H9 (cell line): Measurements from ENCODE around the gene ARID3C. TPM values are rescaled to one million over a fixed set of nuclear protein-coding genes. Genes with fewer than 3 reads are reported as not detected.

ENCODE experiments used
- DNase-seq: peaks from one replicate; pipeline ENCODE4 v3.0.0-alpha.2; 2017
- H2AFZ ChIP-seq: one replicate; pipeline ENCODE4 v1.6.1; 2013; ENCODE audit warnings: mild to moderate bottlenecking, low read length, control low read depth, moderate library complexity
- H2AK5ac ChIP-seq: 2 replicates; pipeline ENCODE4 v1.6.1; 2013; ENCODE audit warnings: low read length, control low read depth, mixed read lengths; ENCODE audit not compliant: insufficient read length
- H2BK120ac ChIP-seq: one replicate; pipeline ENCODE4 v1.6.1; 2013; ENCODE audit warnings: low read depth, mild to moderate bottlenecking, low read length, control low read depth, inconsistent platforms; ENCODE audit not compliant: poor library complexity, severe bottlenecking
- H2BK12ac ChIP-seq: 2 replicates; pipeline ENCODE4 v1.6.1; 2013; ENCODE audit warnings: low read length, control low read depth, mixed read lengths, low read depth; ENCODE audit not compliant: insufficient read length
- H2BK15ac ChIP-seq: 2 replicates; pipeline ENCODE4 v1.6.1; 2013; ENCODE audit warnings: low read depth, low read length, control low read depth
- H2BK20ac ChIP-seq: one replicate; pipeline ENCODE4 v1.6.1; 2013; ENCODE audit warnings: low read depth, mild to moderate bottlenecking, low read length, control low read depth, inconsistent platforms; ENCODE audit not compliant: poor library complexity, severe bottlenecking
- H2BK5ac ChIP-seq: 2 replicates; pipeline ENCODE4 v1.6.1; 2013; ENCODE audit warnings: low read length, control low read depth, mixed read lengths; ENCODE audit not compliant: insufficient read length
- H3K14ac ChIP-seq: 2 replicates; pipeline ENCODE4 v1.6.1; 2013; ENCODE audit warnings: low read length, control low read depth; ENCODE audit not compliant: insufficient read depth
- H3K18ac ChIP-seq: 2 replicates; pipeline ENCODE4 v1.6.1; 2013; ENCODE audit warnings: low read depth, mild to moderate bottlenecking, mixed read lengths, low read length, control low read depth; ENCODE audit not compliant: insufficient read length
- H3K23ac ChIP-seq: 2 replicates; pipeline ENCODE4 v1.6.1; 2013; ENCODE audit warnings: low read length, control low read depth, mixed read lengths, low read depth; ENCODE audit not compliant: insufficient read length
- H3K23me2 ChIP-seq: 2 replicates; pipeline ENCODE4 v1.6.1; 2013; ENCODE audit warnings: low read depth, mild to moderate bottlenecking, mixed read lengths, low read length, control low read depth; ENCODE audit not compliant: insufficient read length, poor library complexity, severe bottlenecking
- H3K27ac ChIP-seq: 2 replicates; pipeline ENCODE4 v1.5.1; 2013; ENCODE audit warnings: low read length, control low read depth, mixed read lengths, low read depth; ENCODE audit not compliant: insufficient read length
- H3K27me3 ChIP-seq: 2 replicates; pipeline ENCODE4 v1.6.1; 2013; ENCODE audit warnings: low read length, control low read depth, inconsistent platforms; ENCODE audit not compliant: insufficient read depth
- H3K4ac ChIP-seq: 2 replicates; pipeline ENCODE4 v1.6.1; 2013; ENCODE audit warnings: low read depth, mild to moderate bottlenecking, control low read depth, inconsistent platforms, low read length, moderate library complexity
- H3K4me1 ChIP-seq: 2 replicates; pipeline ENCODE4 v1.6.1; 2013; ENCODE audit warnings: low read length, control low read depth, inconsistent platforms; ENCODE audit not compliant: insufficient read depth
- H3K4me2 ChIP-seq: 2 replicates; pipeline ENCODE4 v1.6.1; 2013; ENCODE audit warnings: low read length, control low read depth, mixed read lengths; ENCODE audit not compliant: insufficient read length, insufficient read depth
- H3K56ac ChIP-seq: 2 replicates; pipeline ENCODE4 v1.6.1; 2013; ENCODE audit warnings: low read depth, mild to moderate bottlenecking, mixed read lengths, low read length, control low read depth; ENCODE audit not compliant: insufficient read length
- H3K79me1 ChIP-seq: 2 replicates; pipeline ENCODE4 v1.6.1; 2013; ENCODE audit warnings: low read depth, mild to moderate bottlenecking, moderate library complexity, low read length, control low read depth, inconsistent platforms; ENCODE audit not compliant: insufficient read depth, poor library complexity, severe bottlenecking
- H3K79me2 ChIP-seq: 2 replicates; pipeline ENCODE4 v1.6.1; 2013; ENCODE audit warnings: low read length, control low read depth, inconsistent platforms; ENCODE audit not compliant: insufficient read depth
- H3K9ac ChIP-seq: 2 replicates; pipeline ENCODE4 v1.6.1; 2013; ENCODE audit warnings: low read length, control low read depth, mixed read lengths; ENCODE audit not compliant: insufficient read length; ENCODE audit errors: extremely low read depth
- H3K9me3 ChIP-seq: one replicate; pipeline ENCODE4 v1.6.1; 2013; ENCODE audit warnings: low read depth, low read length, inconsistent platforms; ENCODE audit not compliant: control insufficient read depth
- H3T11ph ChIP-seq: one replicate; pipeline ENCODE4 v1.6.1; 2013; ENCODE audit warnings: mild to moderate bottlenecking, low read length, control low read depth, inconsistent platforms
- H4K20me1 ChIP-seq: one replicate; pipeline ENCODE4 v1.6.1; 2013; ENCODE audit not compliant: control insufficient read depth, insufficient read length, insufficient read depth
- H4K5ac ChIP-seq: 2 replicates; pipeline ENCODE4 v1.6.1; 2013; ENCODE audit warnings: low read depth, mild to moderate bottlenecking, mixed read lengths, low read length, control low read depth; ENCODE audit not compliant: insufficient read length
- H4K8ac ChIP-seq: replicated peaks from 2 replicates; pipeline ENCODE4 v1.6.1; 2013; ENCODE audit warnings: low read length, control low read depth, mixed read lengths, low read depth; ENCODE audit not compliant: insufficient read length
- H4K91ac ChIP-seq: 2 replicates; pipeline ENCODE4 v1.6.1; 2013; ENCODE audit warnings: low read depth, mild to moderate bottlenecking, moderate library complexity, mixed read lengths, low read length, control low read depth; ENCODE audit not compliant: insufficient read length
- H3K27ac Mint-ChIP-seq, 3 experiments: 2 replicates in 2 of 3; 3 replicates in 1 of 3; pipeline ENCODE4 v1.8.0; 2020 to 2021; ENCODE audit warnings: mixed read lengths in 3 of 3, mild to moderate bottlenecking in 1 of 3, moderate library complexity in 1 of 3
- H3K27me3 Mint-ChIP-seq: 2 replicates; pipeline ENCODE4 v1.8.0; 2021; ENCODE audit warnings: low read depth, mild to moderate bottlenecking, moderate library complexity, mixed read lengths
- H3K36me3 Mint-ChIP-seq, 3 experiments: 2 replicates in 2 of 3; 3 replicates in 1 of 3; pipeline ENCODE4 v1.8.0; 2020 to 2021; ENCODE audit warnings: low read depth in 3 of 3, mixed read lengths in 3 of 3; ENCODE audit not compliant: insufficient read depth in 1 of 3
- H3K4me1 Mint-ChIP-seq, 2 experiments: 2 replicates each; pipeline ENCODE4 v1.8.0; 2020; ENCODE audit warnings: mixed read lengths in 2 of 2
- H3K4me3 Mint-ChIP-seq, 2 experiments: 2 replicates in 1 of 2; 3 replicates in 1 of 2; pipeline ENCODE4 v1.8.0; 2020 to 2021; ENCODE audit warnings: mild to moderate bottlenecking in 2 of 2, mixed read lengths in 2 of 2, moderate library complexity in 1 of 2
- H3K9me3 Mint-ChIP-seq, 2 experiments: 2 replicates in 1 of 2; 3 replicates in 1 of 2; pipeline ENCODE4 v1.8.0; 2020; ENCODE audit warnings: mild to moderate bottlenecking in 2 of 2, mixed read lengths in 2 of 2, moderate library complexity in 1 of 2
- CTCF ChIP-seq: fragments of 200-600 bp; sonication (generic); conservative IDR thresholded peaks from 3 replicates; pipeline ENCODE4 v1.8.0; 2021; ENCODE audit warnings: antibody characterized with exemption, mild to moderate bottlenecking
- whole genome bisulfite sequencing: extraction: QIAGEN DNeasy Blood & Tissue Kit; methylation state at CpG from one replicate; pipeline ENCODE4 v1.1.7; 2013; ENCODE audit warnings: missing lambda C conversion rate, low lambda C conversion rate, mixed read lengths; ENCODE audit not compliant: insufficient read length; ENCODE audit errors: extremely low coverage; 5-methylcytosine and 5-hydroxymethylcytosine counted together
- total RNA-seq: library from RNA; stranded (reverse); gene quantifications from 2 replicates; pipeline ENCODE4 v1.2.1, GENCODE V29; 2021

ARID3C gene
- total RNA-seq, 1 experiment from 2014 or later: not detected

- Mint-ChIP-seq H3K4me3 (peak overlapping the region; percentile 85 to 93), H3K36me3 (peaks cover 17 to 28% (median 24%) of the 10 kb centered on the region in 3 experiments; a peak in 6 of 7 replicates), H3K27ac (peak overlapping the region in 2 of 3 experiments; percentile 40 to 94; a peak in 3 of 7 replicates), H3K9me3 (no peaks in the 10 kb centered on the region), H3K4me1 (peaks cover 35 to 42% of the 10 kb centered on the region in 2 experiments), H3K27me3 (no peaks in the 10 kb centered on the region; the same call in 1 of the 2 replicates)
- no peak overlapping the region for H2BK20ac ChIP-seq
- no peak overlapping the region for H4K5ac ChIP-seq
- no peak overlapping the region for H3K18ac ChIP-seq
- H3K27ac ChIP-seq: no peak overlapping the region
- H3K79me2 ChIP-seq: peaks cover 2% of the 10 kb centered on the region; the same call in 1 of the 2 replicates
- H2AK5ac ChIP-seq: no peak overlapping the region
- H3K14ac ChIP-seq: no peak overlapping the region; the same call in 1 of the 2 replicates
- DNase-seq: no peak
- peaks cover 10% of the 10 kb centered on the region; the same call in 1 of the 2 replicates for H3K4me1 ChIP-seq
- no CpG with 5 or more reads among the region's 8 CpGs for WGBS
- H2BK5ac ChIP-seq: no peak overlapping the region
- peaks cover 13% of the 10 kb centered on the region for H3K23me2 ChIP-seq
- no peak overlapping the region for H4K91ac ChIP-seq
- H3K9me3 ChIP-seq: no peaks in the 10 kb centered on the region
- no peaks in the 10 kb centered on the region for H3K27me3 ChIP-seq
- no peak for TF ChIP-seq CTCF
- H2BK120ac ChIP-seq: no peak overlapping the region
- H3K23ac ChIP-seq: no peak overlapping the region
- no peak overlapping the region for H2AFZ ChIP-seq
- H4K20me1 ChIP-seq: no peaks in the 10 kb centered on the region
- H3K56ac ChIP-seq: no peak overlapping the region
- H3T11ph ChIP-seq: no peak overlapping the region
- H2BK15ac ChIP-seq: no peak overlapping the region
- H3K4ac ChIP-seq: no peak overlapping the region
- H2BK12ac ChIP-seq: no peak overlapping the region
- H3K9ac ChIP-seq: peak overlapping the region; percentile 28
- H4K8ac ChIP-seq: no peak overlapping the region
- no peaks in the 10 kb centered on the region for H3K79me1 ChIP-seq
- H3K4me2 ChIP-seq: peak overlapping the region; percentile 94
Measured at GRCh38 chr9:34647084-34647403, 18.2 kb upstream of the ARID3C start.
